ENCODE measurements around the gene EFNB1. TPM values are rescaled to one million over a fixed set of nuclear protein-coding genes. Genes with fewer than 3 reads are reported as not detected.

The EFNB1 gene
- polyA plus RNA-seq, 1 donor from 2014 or later: 25.5 TPM

DNA sequence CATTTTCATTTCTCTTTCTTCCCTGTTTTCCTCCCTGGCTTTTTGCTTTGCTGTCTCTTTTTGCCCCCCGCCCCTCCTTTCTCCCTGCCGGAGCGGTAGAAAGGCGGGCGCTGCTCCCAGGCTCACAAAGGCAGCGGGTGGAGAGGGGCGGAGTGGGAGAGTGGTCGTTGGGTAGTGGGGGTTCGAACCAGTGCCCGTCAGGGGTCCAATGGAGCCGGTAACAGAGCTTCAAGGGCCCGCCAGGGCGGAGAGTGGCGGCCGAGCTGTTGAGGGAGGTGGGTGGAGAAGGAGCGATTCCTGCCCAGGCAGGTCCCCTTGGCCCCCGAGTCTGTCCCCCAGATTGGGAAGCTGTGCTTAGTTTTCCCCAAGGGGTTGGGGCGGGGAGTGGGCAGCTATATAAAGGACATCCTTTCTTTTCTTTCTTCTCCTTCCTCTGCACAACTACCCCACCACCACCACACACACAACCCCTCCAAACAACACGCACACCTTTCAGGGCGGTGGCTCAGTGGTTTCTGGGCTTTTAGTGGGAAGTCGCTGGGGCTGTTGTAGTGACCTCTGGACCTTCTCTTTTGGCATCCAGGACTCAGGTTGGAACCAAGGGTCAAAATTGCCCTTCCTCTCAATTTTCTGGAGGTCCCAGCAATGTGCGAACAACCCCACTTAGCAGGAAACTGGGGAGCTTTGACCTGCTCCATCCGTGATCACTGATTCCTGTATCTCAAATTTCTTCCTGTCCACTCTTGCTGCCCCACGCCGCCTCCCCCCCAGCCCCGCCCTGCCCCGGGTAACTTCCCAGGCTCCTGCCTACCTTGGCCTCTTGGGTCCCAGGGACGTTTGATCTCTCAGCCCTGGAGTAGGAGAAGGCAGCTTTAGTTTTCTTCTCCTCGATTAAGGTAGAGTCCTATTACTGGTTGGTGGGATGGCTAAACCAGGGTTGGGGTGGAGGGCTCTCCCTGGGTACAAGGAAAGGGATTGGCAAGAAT, 1.9 kb downstream of the EFNB1 start:
- H3K36me3 ChIP-seq (ENCODE audit: insufficient read depth, low read length): no peaks in the 10 kb centered on the region
- H3K9me2 ChIP-seq (ENCODE audit: insufficient read depth, low read length): no peaks in the 10 kb centered on the region
- peak overlapping the region; percentile 90 for H3K4me3 ChIP-seq (ENCODE audit: low read length)
- peak overlapping the region; percentile 62 for H3K4me2 ChIP-seq (ENCODE audit: low read length)
- TF ChIP-seq, protein P1, sequence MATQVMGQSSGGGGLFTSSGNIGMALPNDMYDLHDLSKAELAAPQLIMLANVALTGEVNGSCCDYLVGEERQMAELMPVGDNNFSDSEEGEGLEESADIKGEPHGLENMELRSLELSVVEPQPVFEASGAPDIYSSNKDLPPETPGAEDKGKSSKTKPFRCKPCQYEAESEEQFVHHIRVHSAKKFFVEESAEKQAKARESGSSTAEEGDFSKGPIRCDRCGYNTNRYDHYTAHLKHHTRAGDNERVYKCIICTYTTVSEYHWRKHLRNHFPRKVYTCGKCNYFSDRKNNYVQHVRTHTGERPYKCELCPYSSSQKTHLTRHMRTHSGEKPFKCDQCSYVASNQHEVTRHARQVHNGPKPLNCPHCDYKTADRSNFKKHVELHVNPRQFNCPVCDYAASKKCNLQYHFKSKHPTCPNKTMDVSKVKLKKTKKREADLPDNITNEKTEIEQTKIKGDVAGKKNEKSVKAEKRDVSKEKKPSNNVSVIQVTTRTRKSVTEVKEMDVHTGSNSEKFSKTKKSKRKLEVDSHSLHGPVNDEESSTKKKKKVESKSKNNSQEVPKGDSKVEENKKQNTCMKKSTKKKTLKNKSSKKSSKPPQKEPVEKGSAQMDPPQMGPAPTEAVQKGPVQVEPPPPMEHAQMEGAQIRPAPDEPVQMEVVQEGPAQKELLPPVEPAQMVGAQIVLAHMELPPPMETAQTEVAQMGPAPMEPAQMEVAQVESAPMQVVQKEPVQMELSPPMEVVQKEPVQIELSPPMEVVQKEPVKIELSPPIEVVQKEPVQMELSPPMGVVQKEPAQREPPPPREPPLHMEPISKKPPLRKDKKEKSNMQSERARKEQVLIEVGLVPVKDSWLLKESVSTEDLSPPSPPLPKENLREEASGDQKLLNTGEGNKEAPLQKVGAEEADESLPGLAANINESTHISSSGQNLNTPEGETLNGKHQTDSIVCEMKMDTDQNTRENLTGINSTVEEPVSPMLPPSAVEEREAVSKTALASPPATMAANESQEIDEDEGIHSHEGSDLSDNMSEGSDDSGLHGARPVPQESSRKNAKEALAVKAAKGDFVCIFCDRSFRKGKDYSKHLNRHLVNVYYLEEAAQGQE (IDR thresholded peaks at IDR 0.05; ENCODE audit: borderline replicate concordance): no peak
- TF ChIP-seq RAD21 (conservative IDR thresholded peaks at IDR 0.05): no peak
- TF ChIP-seq SMC3 (conservative IDR thresholded peaks at IDR 0.05; ENCODE audit: poor library complexity): no peak
- peak overlapping the region; percentile 83 for H3K9ac ChIP-seq (ENCODE audit: low read length)
- H3K27ac ChIP-seq (ENCODE audit: low read length): peak overlapping the region; percentile 68
- no peaks in the 10 kb centered on the region for H3F3A ChIP-seq (ENCODE audit: insufficient read depth, low read length, poor library complexity, severe bottlenecking)
- no peaks in the 10 kb centered on the region for H3K27me3 ChIP-seq (ENCODE audit: insufficient read depth, low read depth, low read length)
- peaks cover 54% of the 10 kb centered on the region for H3K79me2 ChIP-seq (replicated peaks; ENCODE audit: insufficient read depth, low read length)
- H4K20me1 ChIP-seq (ENCODE audit: insufficient read depth): no peaks in the 10 kb centered on the region
- no peak overlapping the region for H2AFZ ChIP-seq (ENCODE audit: low read depth, low read length)
- no peaks in the 10 kb centered on the region for H3K9me3 ChIP-seq (ENCODE audit: low read length)

DNA sequence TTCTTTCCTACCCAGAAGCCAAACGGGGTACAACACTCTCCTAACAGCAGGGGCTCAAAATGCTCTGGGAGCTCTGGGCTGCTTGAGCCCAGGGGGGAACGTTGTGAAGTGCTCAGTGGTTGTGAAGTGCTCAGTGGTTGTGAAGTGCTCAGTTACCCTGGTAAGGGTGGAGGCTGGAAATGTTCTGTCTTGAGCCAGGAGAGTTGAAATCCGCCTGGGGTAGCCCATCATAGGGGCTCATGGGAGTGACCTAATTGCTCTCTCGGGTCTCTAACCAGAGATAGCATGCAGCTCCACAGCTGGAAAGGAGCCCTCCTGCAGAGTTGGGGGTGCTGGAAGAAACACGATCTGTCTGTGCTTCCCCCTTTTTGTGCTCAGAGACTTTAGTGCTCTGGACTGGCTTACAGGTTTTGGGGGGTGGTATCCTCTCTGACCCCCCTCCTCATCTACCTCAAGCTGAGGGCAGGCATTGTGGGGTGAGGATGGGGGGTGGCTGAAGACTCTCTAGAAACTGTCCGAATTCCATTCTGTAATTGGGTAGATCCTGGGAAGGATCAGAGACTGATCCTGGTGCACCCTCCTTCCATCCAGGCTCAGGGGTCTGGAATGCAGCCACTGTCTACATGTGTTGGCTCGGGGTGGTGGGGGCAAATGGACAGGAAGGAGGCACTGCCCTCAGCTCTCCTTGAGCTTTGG, 2.7 kb downstream of the EFNB1 start:
- H3K9me3 ChIP-seq (ENCODE audit: low read length): no peaks in the 10 kb centered on the region
- H3K36me3 ChIP-seq (ENCODE audit: insufficient read depth, low read length): no peaks in the 10 kb centered on the region
- no peaks in the 10 kb centered on the region for H3F3A ChIP-seq (ENCODE audit: insufficient read depth, low read length, poor library complexity, severe bottlenecking)
- H3K4me3 ChIP-seq (ENCODE audit: low read length): peak overlapping the region; percentile 90
- no peaks in the 10 kb centered on the region for H3K9me2 ChIP-seq (ENCODE audit: insufficient read depth, low read length)
- H2AFZ ChIP-seq (ENCODE audit: low read depth, low read length): no peak overlapping the region
- H3K4me2 ChIP-seq (ENCODE audit: low read length): peak overlapping the region; percentile 62
- H3K27ac ChIP-seq (ENCODE audit: low read length): peak overlapping the region; percentile 68
- H3K79me2 ChIP-seq (replicated peaks; ENCODE audit: insufficient read depth, low read length): peaks cover 62% of the 10 kb centered on the region
- H4K20me1 ChIP-seq (ENCODE audit: insufficient read depth): no peaks in the 10 kb centered on the region
- peak overlapping the region; percentile 83 for H3K9ac ChIP-seq (ENCODE audit: low read length)
- TF ChIP-seq EZH2 (IDR thresholded peaks at IDR 0.05; ENCODE audit: borderline replicate concordance, insufficient read depth, low read length, poor library complexity, severe bottlenecking): no peak
- TF ChIP-seq MXI1 (conservative IDR thresholded peaks at IDR 0.05; ENCODE audit: poor library complexity, severe bottlenecking): no peak
- TF ChIP-seq, protein P1 (IDR thresholded peaks at IDR 0.05; ENCODE audit: borderline replicate concordance): no peak
- TF ChIP-seq EP300 (conservative IDR thresholded peaks at IDR 0.05; ENCODE audit: poor library complexity, severe bottlenecking): no peak
- TF ChIP-seq TAF1 (IDR thresholded peaks at IDR 0.05; ENCODE audit: low read depth): no peak
- TF ChIP-seq POLR2AphosphoS5 (IDR thresholded peaks at IDR 0.05): no peak
- TF ChIP-seq, protein P2, sequence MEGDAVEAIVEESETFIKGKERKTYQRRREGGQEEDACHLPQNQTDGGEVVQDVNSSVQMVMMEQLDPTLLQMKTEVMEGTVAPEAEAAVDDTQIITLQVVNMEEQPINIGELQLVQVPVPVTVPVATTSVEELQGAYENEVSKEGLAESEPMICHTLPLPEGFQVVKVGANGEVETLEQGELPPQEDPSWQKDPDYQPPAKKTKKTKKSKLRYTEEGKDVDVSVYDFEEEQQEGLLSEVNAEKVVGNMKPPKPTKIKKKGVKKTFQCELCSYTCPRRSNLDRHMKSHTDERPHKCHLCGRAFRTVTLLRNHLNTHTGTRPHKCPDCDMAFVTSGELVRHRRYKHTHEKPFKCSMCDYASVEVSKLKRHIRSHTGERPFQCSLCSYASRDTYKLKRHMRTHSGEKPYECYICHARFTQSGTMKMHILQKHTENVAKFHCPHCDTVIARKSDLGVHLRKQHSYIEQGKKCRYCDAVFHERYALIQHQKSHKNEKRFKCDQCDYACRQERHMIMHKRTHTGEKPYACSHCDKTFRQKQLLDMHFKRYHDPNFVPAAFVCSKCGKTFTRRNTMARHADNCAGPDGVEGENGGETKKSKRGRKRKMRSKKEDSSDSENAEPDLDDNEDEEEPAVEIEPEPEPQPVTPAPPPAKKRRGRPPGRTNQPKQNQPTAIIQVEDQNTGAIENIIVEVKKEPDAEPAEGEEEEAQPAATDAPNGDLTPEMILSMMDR (IDR thresholded peaks at IDR 0.05; ENCODE audit: poor library complexity, severe bottlenecking): no peak
- TF ChIP-seq RAD21 (conservative IDR thresholded peaks at IDR 0.05): no peak
- TF ChIP-seq SMC3 (conservative IDR thresholded peaks at IDR 0.05; ENCODE audit: poor library complexity): no peak
- H3K27me3 ChIP-seq (ENCODE audit: insufficient read depth, low read depth, low read length): no peaks in the 10 kb centered on the region

All from neural cell (in vitro differentiated cells).